ENCODE results near the gene SEC11C. TPM values are rescaled to one million over a fixed set of nuclear protein-coding genes. Genes with fewer than 3 reads are reported as not detected.

The SEC11C gene
- total RNA-seq, 2 experiments from 2014 or later = 38.4 to 39.9 TPM

- POLR2A ChIA-PET = no interaction called here
- Mint-ChIP-seq H3K36me3 (no peaks in the 10 kb centered on the region), H3K4me3 (no peak overlapping the region), H3K27me3 (peaks cover 31% of the 10 kb centered on the region), H3K4me1 (no peaks in the 10 kb centered on the region), H3K27ac (no peak overlapping the region), H3K9me3 (no peaks in the 10 kb centered on the region)
- DNase-seq (no peak), ATAC-seq (ENCODE audit: low read depth) (no peak)
Measured at GRCh38 chr18:59202258-59202820, 62.7 kb downstream of the SEC11C start.

GRCh38 chr18:59207506-59207905 lies 67.8 kb downstream of the SEC11C start:
- Mint-ChIP-seq H3K4me3 (no peak overlapping the region), H3K27me3 (peaks cover 21% of the 10 kb centered on the region), H3K9me3 (no peaks in the 10 kb centered on the region), H3K36me3 (no peaks in the 10 kb centered on the region), H3K4me1 (no peaks in the 10 kb centered on the region), H3K27ac (no peak overlapping the region)
- ATAC-seq (ENCODE audit: low read depth) (no peak), DNase-seq (no peak)
- POLR2A ChIA-PET = no interaction called here

Other genes starting within 250 kb of the SEC11C start
- gene GRP, start 80.3 kb downstream of the SEC11C start, total RNA-seq = not detected
- gene RAX, start 133.6 kb downstream of the SEC11C start, total RNA-seq = not detected
- not detected for gene CPLX4, start 178.8 kb downstream of the SEC11C start, total RNA-seq
- gene LMAN1, start 219.4 kb downstream of the SEC11C start, total RNA-seq = 10 to 100 TPM; 56.5 to 58.5 TPM